Measurements from ENCODE around the gene PUM2. TPM values are rescaled to one million over a fixed set of nuclear protein-coding genes. Genes with fewer than 3 reads are reported as not detected.

The PUM2 gene
- total RNA-seq, 1 donor from 2014 or later: 22.4 TPM

- no peak for DNase-seq (ENCODE audit: low spot score in 2 of 2)
- H3K27ac ChIP-seq: no peak overlapping the region
- peak overlapping the region in 1 of 2 donors; percentile 16 for H3K4me3 ChIP-seq
- intact Hi-C loops (cut with DNase I): no loop called here
- H3K4me1 ChIP-seq: peaks cover 0 to 29% of the 10 kb centered on the region in 2 donors
- H3K27me3 ChIP-seq: no peaks in the 10 kb centered on the region
- no peaks in the 10 kb centered on the region for H3K36me3 ChIP-seq
- no peaks in the 10 kb centered on the region for H3K9me3 ChIP-seq
- TF ChIP-seq CTCF (IDR thresholded peaks at IDR 0.05): no peak
Observed at GRCh38 chr2:20346565-20347381, 3.9 kb downstream of the PUM2 start.

- Histone ChIP-seq H3K27me3 (no peaks in the 10 kb centered on the region), H3K36me3 (no peaks in the 10 kb centered on the region), H3K9me3 (no peaks in the 10 kb centered on the region), H3K4me1 (peaks cover 0 to 26% of the 10 kb centered on the region in 2 donors), H3K27ac (no peak overlapping the region), H3K4me3 (no peak overlapping the region)
- no peak for TF ChIP-seq CTCF (IDR thresholded peaks at IDR 0.05)
- DNase-seq (ENCODE audit: low spot score in 2 of 2): no peak
- intact Hi-C loops (cut with DNase I): no loop called here
Observed at GRCh38 chr2:20343128-20343527, 7.5 kb downstream of the PUM2 start.

GRCh38 chr2:20339012-20339411 lies 11.6 kb downstream of the PUM2 start:
- TF ChIP-seq CTCF (IDR thresholded peaks at IDR 0.05): no peak
- no peaks in the 10 kb centered on the region for H3K27me3 ChIP-seq
- H3K27ac ChIP-seq: no peak overlapping the region
- DNase-seq (ENCODE audit: low spot score in 2 of 2): no peak
- H3K4me1 ChIP-seq: peaks cover 0 to 7% of the 10 kb centered on the region in 2 donors
- no peak overlapping the region for H3K4me3 ChIP-seq
- intact Hi-C loops (cut with DNase I): no loop called here
- H3K9me3 ChIP-seq: no peaks in the 10 kb centered on the region
- no peaks in the 10 kb centered on the region for H3K36me3 ChIP-seq

- no peak overlapping the region for H3K4me3 ChIP-seq
- no peaks in the 10 kb centered on the region for H3K9me3 ChIP-seq
- DNase-seq (ENCODE audit: low spot score in 2 of 2): no peak
- no peaks in the 10 kb centered on the region for H3K27me3 ChIP-seq
- no peak for TF ChIP-seq CTCF (IDR thresholded peaks at IDR 0.05)
- peaks cover 0 to 8% of the 10 kb centered on the region in 2 donors for H3K4me1 ChIP-seq
- H3K36me3 ChIP-seq: no peaks in the 10 kb centered on the region
- no peak overlapping the region for H3K27ac ChIP-seq
- intact Hi-C loops (cut with DNase I): no loop called here
Observed at GRCh38 chr2:20334605-20335203, 15.9 kb downstream of the PUM2 start.

GRCh38 chr2:20333738-20334137 lies 16.9 kb downstream of the PUM2 start:
- no peaks in the 10 kb centered on the region for H3K36me3 ChIP-seq
- H3K27ac ChIP-seq: no peak overlapping the region
- intact Hi-C loops (cut with DNase I): no loop called here
- peaks cover 0 to 5% of the 10 kb centered on the region in 2 donors for H3K4me1 ChIP-seq
- no peaks in the 10 kb centered on the region for H3K27me3 ChIP-seq
- H3K4me3 ChIP-seq: no peak overlapping the region
- no peak for TF ChIP-seq CTCF (IDR thresholded peaks at IDR 0.05)
- no peak for DNase-seq (ENCODE audit: low spot score in 2 of 2)
- H3K9me3 ChIP-seq: no peaks in the 10 kb centered on the region
